Common myeloid progenitor, CD34-positive (primary cell): Measurements from ENCODE around the gene ARHGAP44.

ENCODE experiments used
- CTCF ChIA-PET: fragments of 350-600 bp; sonication (Branson Sonifier 250); formaldehyde crosslinking; loops from one replicate; lab custom pipeline; 2021; ENCODE audit warnings: antibody characterized with exemption; lab: Charles Lee
- POLR2A ChIA-PET: fragments of 350-600 bp; sonication (Branson Sonifier 250); formaldehyde crosslinking; loops from one replicate; lab custom pipeline; 2021; ENCODE audit warnings: antibody characterized with exemption; lab: Charles Lee
- DNase-seq, 3 donors: peaks; one replicate each; pipeline versions ENCODE4 v3.0.0 to v3.0.0-alpha.2; 2013
- H3K27ac ChIP-seq, 2 experiments: 1 replicate in 1 of 2; 2 replicates in 1 of 2; pipeline ENCODE4 v1.7.0; 2013; ENCODE audit warnings: inconsistent platforms in 2 of 2, low read length in 2 of 2, mild to moderate bottlenecking in 2 of 2, low read depth in 1 of 2, moderate library complexity in 1 of 2; ENCODE audit not compliant: severe bottlenecking in 2 of 2, insufficient read depth in 1 of 2, poor library complexity in 1 of 2
- H3K27me3 ChIP-seq, 5 experiments: replicated peaks in 2 of 5; 1 replicate in 3 of 5; 2 replicates in 2 of 5; pipeline versions ENCODE4 v1.6.1 to v1.7.0; 2013; ENCODE audit warnings: low read length in 4 of 5, mild to moderate bottlenecking in 2 of 5, moderate library complexity in 2 of 5, inconsistent platforms in 1 of 5; ENCODE audit not compliant: insufficient read depth in 5 of 5, control insufficient read depth in 4 of 5
- H3K36me3 ChIP-seq, 4 experiments: 1 replicate in 2 of 4; 2 replicates in 2 of 4; pipeline versions ENCODE4 v1.6.1 to v1.7.0; 2013; ENCODE audit warnings: low read length in 3 of 4, control low read depth in 1 of 4, mild to moderate bottlenecking in 1 of 4; ENCODE audit not compliant: control insufficient read depth in 4 of 4, insufficient read depth in 4 of 4
- H3K4me1 ChIP-seq, 4 experiments: 1 replicate in 3 of 4; 2 replicates in 1 of 4; pipeline versions ENCODE4 v1.6.1 to v1.7.1; 2013; ENCODE audit warnings: low read length in 3 of 4, mild to moderate bottlenecking in 3 of 4, control low read depth in 1 of 4, inconsistent platforms in 1 of 4, moderate library complexity in 1 of 4; ENCODE audit not compliant: control insufficient read depth in 4 of 4, insufficient read depth in 4 of 4; ENCODE audit errors: control extremely low read depth in 1 of 4
- H3K4me3 ChIP-seq, 7 experiments: 1 replicate in 4 of 7; 2 replicates in 3 of 7; pipeline versions ENCODE4 v1.5.1 to v1.7.0; 2013; ENCODE audit warnings: mild to moderate bottlenecking in 7 of 7, low read length in 6 of 7, moderate library complexity in 6 of 7, inconsistent platforms in 2 of 7, low read depth in 2 of 7, control low read depth in 1 of 7; ENCODE audit not compliant: insufficient read depth in 4 of 7, control insufficient read depth in 1 of 7; ENCODE audit errors: extremely low read depth in 1 of 7
- H3K9me3 ChIP-seq, 5 experiments: 1 replicate in 4 of 5; 2 replicates in 1 of 5; pipeline versions ENCODE4 v1.6.1 to v1.7.1; 2013; ENCODE audit warnings: low read length in 4 of 5, mild to moderate bottlenecking in 2 of 5, inconsistent platforms in 1 of 5, low read depth in 1 of 5, moderate library complexity in 1 of 5; ENCODE audit not compliant: control insufficient read depth in 4 of 5, insufficient read depth in 2 of 5; ENCODE audit errors: control extremely low read depth in 1 of 5
- WGBS: methylation state at CpG from one replicate; pipeline ENCODE4 v1.1.5; 2013; ENCODE audit not compliant: insufficient coverage; 5-methylcytosine and 5-hydroxymethylcytosine counted together

Gene ARHGAP44

DNA sequence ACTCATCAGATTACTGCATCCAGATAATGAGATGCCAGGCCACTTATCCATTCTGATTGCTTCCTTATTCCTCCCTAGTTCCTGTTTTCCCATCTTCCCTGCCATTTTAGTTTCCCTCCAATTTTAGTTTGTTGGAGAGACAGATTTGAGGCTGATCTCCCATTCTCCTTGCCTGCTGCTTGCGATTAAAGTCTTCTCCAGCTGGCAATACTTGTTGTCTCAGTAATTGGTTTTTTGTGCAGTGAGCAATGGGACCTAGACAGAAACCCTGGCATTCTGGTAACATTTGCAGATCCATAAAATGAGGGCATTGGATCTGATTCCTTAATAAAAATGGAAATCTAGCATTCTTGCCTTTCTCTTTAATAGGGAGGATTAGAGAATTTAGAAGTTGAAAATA, 246.1 kb downstream of the ARHGAP44 start:
- H3K36me3 ChIP-seq, result no peaks in the 10 kb centered on the region
- WGBS, result 100% methylated on average over 1 of the region's 1 CpG
- CTCF ChIA-PET, result interaction anchor here (1.2 kb wide), 1 partner anchor 11 kb away, joined by 4 read pairs; no protein-coding TSS in a partner anchor
- H3K27me3 ChIP-seq, result peaks cover 0 to 4% (median 0%) of the 10 kb centered on the region in 5 experiments
- no peak for DNase-seq
- POLR2A ChIA-PET, result no interaction called here
- H3K4me3 ChIP-seq, result no peak overlapping the region
- no peak overlapping the region for H3K27ac ChIP-seq
- peaks cover 0 to 4% (median 0%) of the 10 kb centered on the region in 4 experiments for H3K4me1 ChIP-seq
- H3K9me3 ChIP-seq, result peaks cover 1 to 21% (median 10%) of the 10 kb centered on the region in 5 experiments

DNA sequence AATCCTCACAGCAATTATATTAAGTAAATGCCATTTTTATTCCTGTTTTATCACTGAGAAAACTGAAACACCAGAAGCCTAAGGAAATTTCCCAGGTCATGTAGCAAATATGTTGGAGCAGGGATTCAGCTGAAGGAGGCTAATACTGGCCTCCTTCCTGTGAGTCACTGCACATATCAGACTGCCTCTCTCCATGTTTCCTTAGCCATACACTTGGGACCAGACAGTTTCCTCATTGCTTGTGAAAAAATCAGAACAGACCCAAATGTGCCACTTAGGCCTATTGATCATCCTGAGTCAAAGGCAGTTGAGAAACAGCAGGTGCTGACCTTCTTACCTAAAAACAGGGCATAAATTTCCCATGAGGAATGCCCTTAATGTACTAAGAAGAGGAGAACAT, 247.5 kb downstream of the ARHGAP44 start:
- POLR2A ChIA-PET, result no interaction called here
- H3K9me3 ChIP-seq, result peaks cover 1 to 21% (median 10%) of the 10 kb centered on the region in 5 experiments
- H3K4me1 ChIP-seq, result peaks cover 0 to 4% (median 0%) of the 10 kb centered on the region in 4 experiments
- DNase-seq, result no peak
- no peak overlapping the region for H3K27ac ChIP-seq
- peaks cover 0 to 7% (median 2%) of the 10 kb centered on the region in 5 experiments for H3K27me3 ChIP-seq
- no peak overlapping the region for H3K4me3 ChIP-seq
- H3K36me3 ChIP-seq, result no peaks in the 10 kb centered on the region
- CTCF ChIA-PET, result interaction anchor here (1.2 kb wide), 1 partner anchor 12 kb away, joined by 4 read pairs; no protein-coding TSS in a partner anchor

DNA sequence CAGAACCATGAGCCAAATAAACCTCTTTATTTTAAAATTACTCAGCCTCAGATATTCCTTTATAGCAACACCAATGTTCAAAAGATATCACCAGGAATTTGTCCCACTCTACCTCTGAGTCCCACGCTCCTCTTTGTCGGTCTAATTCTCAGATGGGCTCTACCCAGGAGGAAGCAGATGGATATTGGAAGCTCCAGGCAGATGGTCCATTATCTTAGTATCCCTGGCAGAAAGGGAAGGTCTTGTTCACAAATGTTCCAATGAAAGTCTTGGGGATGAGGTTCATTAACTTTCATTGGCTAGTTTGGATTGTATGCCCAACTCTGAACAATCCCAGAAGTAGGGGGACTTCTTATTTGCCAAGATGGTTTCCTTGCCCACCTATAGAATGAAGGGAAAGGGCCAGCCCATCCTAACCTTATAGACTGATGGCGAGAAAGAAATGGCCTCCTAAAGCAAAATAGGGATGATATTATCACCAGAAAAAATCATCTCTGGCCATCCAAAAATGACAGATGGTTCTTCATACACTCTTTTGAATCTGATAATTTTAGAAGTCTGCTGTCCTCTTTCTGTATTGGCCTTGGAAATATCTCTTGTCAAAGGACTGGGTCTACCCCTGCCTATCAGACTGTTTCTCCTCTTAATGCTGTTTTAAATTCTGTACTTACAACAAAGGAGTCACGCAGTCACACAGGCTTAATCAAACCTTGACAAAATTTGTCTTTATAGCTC, 249.8 kb downstream of the ARHGAP44 start:
- CTCF ChIA-PET, result interaction anchor here (0.8 to 1.2 kb wide), 2 partner anchors 9 to 21 kb away, joined by 3 read pairs; no protein-coding TSS in a partner anchor
- WGBS, result 90% methylated on average over 2 of the region's 4 CpGs
- Histone ChIP-seq H3K27ac (no peak overlapping the region), H3K36me3 (no peaks in the 10 kb centered on the region), H3K27me3 (peaks cover 0 to 7% (median 2%) of the 10 kb centered on the region in 5 experiments), H3K4me3 (no peak overlapping the region), H3K9me3 (peaks cover 1 to 21% (median 10%) of the 10 kb centered on the region in 5 experiments), H3K4me1 (no peaks in the 10 kb centered on the region)
- POLR2A ChIA-PET, result no interaction called here
- no peak for DNase-seq
